ENCODE results near the gene CLEC12A.
"Not testable (repeated sequence)": the region's sequence is repeated elsewhere in the genome, so short reads cannot be mapped to it uniquely, and the experiment has no call there.

The CLEC12A gene

DNA sequence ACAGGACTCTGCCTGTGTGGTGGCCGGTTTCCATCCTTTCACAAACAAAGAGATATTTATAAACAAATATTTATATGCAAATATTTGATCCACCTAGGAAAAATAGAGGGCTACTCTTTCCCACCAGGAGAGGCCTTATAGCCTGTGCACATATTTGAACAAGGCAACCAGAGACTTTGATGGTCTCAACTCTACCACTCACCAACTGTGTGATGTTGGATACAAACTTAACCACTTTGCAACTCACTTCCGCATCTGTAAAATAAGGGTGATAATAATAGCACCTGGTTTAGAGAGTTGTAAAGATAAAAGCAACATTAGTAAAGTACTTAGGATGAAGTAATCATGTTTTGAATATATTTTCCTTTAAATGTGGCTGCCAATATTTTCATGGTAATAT is 1.5 kb upstream of the CLEC12A start:
- no peak for DNase-seq (ENCODE audit: low read depth)

DNA sequence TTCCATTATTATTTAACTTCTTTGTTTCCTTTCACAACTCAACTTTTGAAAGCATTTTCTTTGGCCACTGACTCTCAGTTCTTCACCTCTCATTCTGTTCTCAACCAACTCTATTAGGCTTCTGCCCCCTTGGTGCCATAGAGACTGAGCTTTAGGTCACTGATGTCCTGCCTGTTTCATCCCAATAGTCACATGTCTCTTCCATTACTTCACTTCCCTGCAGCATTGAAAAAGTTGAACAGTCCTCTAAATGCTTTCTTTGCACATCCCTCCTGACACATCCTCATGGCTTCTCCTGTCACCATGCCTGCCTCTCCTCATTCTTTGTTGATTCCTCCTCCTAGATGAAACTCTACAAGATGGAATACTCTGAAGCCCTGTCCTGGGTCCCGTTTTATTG is 2.7 kb downstream of the CLEC12A start:
- DNase-seq (ENCODE audit: low read depth) = no peak

DNA sequence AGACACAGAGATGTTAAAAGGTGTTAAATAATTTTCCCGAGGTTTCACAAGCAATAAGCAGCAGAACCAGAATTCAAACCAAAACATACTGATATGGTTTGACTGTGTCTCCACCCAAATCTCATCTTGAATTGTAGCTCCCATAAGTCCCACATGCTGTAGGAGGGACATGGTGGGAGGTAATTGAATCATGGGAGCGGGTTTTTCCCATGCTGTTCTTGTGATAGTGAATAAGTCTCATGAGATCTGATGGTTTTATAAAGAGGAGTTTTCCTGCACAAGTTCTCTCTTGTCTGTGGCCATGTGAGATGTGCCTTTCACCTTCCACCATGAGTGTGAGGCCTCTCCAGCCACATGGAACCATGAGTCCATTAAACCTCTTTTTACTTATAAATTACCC is 3.5 kb downstream of the CLEC12A start:
- DNase-seq (ENCODE audit: low read depth) = not testable (repeated sequence)

DNA sequence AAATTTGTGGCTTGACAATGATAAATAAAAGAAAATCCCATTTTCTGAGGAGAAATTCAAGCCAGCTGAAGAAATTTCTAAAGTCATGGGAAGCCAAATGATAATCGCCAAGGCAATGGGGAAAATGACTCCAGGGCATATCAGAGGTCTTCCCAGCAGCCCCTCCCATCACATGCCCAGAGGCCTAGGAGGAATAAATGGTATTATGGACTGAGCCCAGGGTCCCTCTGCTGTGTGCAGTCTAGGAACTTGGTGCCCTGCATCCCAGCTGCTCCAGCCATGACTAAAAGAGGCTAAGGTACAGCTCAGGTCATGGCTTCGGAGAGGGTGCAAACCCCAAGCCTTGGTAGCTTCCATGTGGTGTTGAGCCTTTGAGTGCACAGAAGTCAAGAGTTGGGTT is 4.4 kb downstream of the CLEC12A start:
- no peak for DNase-seq (ENCODE audit: low read depth)

DNA sequence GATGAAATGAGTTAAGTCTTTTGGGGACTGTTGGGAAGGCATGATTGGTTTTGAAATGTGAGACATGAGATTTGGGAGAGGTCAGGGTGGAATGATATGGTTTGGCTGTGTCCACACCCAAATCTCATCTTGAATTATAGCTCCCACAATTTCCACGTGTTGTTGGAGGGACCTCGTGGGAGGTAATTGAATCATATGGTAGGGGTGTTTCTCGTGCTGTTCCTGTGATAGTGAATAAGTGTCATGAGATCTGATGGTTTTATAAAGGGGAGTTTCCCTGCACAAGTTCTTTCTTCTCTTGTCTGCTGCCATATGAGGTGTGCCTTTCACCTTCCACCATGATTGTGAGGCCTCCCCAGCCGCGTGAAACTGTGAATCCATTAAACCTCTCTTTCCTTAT is 5.4 kb downstream of the CLEC12A start:
- DNase-seq (ENCODE audit: low read depth) = not testable (repeated sequence)

DNA sequence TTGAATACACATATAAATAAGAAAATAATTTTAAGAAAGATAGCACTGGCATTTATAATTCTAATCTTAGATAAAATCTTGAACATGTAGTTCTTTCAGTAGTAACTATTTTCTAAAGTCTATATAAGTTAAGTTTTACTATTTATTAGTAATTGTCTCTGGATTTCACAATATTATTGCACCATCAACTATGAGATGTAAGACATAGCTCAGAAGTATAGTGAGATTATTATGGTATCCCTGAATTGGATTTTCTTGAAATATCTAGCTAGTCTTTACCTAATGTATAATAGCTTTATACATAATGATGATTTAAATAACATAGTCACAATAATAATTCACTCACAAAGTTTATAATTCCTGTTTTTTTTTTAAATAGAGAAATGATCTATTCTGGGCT is 6.7 kb downstream of the CLEC12A start:
- DNase-seq (ENCODE audit: low read depth) = no peak

DNA sequence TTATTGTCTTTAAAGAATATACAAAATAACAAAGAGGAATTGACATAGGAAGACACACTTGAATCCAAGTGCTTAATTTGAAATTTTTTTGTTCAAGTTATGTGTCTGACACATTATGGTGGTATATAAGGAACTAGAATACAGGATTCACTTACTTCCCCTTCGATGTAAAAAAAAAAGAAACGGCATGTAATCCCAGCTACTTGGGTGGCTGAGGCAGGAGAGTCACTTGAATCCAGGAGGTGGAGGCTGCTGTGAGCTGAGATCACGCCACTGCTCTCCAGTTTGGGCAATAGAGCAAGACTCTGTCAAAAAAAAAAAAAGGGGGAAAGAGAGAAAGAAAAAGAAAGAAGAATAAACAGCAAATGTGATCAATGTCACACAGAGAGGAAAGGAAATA is 8.9 kb downstream of the CLEC12A start:
- no peak for DNase-seq (ENCODE audit: low read depth)

DNA sequence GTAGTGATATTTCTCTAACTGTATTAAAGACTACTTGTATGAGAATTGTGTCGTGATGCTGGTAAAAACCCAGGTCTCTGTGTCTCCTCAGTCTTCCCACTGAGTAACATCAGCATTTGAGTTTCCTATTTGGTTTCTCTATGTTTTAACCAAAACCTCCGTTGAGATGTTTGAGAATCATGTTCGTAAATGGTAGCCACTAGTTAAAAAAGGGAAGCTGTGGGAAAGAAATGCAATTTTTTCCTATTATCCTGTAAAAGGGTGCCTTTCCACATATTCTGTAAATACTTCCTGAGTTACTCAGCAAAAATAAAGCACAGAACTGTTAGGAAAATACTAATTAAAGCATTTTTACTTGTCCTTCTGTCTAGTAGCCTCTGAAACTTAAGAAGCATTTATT is 20.7 kb downstream of the CLEC12A start:
- no peak for DNase-seq (ENCODE audit: low read depth)

DNA sequence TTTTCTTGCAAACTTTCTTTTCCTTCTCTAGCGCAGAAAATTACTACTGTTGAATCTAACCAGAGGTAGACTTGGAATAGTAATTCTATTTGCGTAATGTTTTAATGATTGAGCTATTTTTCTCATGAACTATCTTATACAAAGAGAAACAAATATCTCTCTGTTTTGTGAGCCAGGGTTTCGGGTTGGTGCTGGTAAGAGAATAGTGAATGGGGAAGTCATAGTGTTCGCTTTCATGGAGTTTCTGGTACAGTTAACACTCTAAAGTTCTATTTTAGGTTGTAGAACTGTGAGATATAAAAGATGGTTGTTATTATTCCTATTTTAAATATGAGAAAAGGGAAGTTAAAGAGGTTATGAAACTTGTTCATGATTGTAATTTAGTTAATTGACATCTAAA is 21.1 kb downstream of the CLEC12A start:
- no peak for DNase-seq (ENCODE audit: low read depth)

DNA sequence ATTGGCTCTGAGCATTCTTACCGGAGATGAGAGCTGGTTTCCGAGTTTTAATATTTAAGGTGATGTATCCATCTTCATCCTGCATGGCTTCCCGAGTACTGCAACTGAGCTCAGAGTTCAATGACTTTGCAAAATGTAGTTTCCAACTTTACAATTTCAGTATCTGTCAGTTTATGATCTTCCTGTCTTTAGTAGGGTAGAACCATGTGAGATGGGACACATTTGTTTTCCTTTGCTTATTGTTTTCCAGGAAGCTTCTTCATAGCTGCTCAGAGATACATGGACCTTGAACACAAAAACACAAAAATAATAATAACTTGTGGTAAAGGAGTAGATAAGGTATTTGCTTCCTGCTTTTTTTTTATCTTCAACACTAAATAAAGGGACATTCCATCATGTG is 27.8 kb downstream of the CLEC12A start, which contains the start of gene CLEC1B:
Gene CLEC1B, minus strand, starts transcription at position 106 of the 400 bp plus-strand sequence. Its CDS starts 21 bp downstream, at position 85.
- DNase-seq (ENCODE audit: low read depth) = no peak

DNA sequence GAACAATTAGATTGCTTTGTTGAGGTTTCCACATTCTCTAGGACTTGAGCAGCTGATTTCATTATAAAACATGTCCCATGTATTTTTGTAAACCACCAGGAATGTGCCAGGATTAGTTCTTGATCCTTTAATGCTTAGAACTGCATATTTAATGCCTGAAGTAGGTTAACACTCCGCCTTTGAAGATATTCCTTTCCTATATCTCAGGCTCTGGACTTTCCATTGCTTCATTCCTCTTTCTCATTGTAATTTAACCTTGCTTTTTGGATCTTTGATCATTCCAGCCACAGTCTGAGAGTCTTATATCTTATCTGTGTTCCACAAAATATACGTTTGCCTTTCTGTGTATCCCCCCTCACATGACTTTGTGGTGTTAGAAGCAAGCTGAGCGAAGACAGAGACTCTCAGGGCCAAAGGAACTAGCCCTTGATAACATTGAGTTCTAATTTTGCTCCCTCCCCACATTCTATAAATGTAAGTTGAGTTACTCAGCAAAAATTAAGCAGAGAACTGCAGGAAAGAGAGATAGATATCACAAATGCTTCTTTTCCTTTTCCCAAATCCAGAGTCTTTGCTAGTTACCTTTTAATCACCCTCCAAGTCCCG is 30.1 kb downstream of the CLEC12A start:
- no peak for DNase-seq (ENCODE audit: low read depth)

DNA sequence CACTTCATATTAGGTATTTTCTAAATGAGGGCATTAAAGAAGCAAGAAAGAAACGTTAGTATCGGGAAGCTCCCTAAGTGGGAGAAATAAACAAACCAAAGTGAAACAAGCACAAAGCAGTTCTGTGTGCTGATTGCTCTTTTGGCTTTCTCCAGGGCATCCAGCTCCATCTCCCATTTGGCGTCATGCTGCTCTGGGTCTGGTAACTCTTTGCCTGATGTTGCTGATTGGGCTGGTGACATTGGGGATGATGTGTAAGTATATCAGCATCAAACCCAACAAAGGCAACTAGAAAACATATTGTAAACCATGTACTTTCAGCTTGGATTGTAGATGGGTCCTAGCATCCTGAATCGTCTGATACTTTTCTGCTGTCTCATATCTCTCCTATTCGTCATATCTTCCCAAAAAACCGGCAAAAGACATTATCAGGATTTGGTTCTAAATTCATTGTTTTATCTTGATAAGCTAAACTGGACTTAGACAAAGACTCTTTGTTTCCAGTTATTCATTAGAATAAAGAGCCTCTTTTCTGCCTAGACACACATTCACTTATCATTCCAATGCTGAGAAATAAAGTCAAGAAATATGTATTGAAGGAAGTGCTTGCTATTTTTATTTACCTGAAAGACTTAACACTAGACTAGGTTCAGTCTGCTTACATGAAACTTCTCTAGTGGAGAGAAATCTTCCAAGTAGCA is 41.6 kb downstream of the CLEC12A start:
- DNase-seq (ENCODE audit: low read depth) = no peak

DNA sequence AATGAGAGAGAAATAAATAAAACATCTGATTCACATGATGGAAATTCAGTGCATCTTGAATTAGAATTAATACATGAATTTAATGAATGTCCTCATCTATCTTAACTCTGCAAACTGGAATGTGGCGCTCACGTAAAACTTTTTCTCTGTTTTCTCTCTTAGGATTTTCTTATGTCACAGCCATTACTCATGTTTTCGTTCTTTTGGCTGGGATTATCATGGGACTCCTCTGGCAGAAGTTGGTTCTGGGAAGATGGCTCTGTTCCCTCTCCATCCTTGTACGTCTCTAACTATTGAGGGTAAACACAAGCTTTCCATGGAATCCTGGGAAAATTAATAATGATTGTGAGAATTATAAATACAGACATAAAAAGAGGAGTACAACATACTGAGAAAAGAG is 44.2 kb downstream of the CLEC12A start:
- DNase-seq (ENCODE audit: low read depth) = no peak

DNA sequence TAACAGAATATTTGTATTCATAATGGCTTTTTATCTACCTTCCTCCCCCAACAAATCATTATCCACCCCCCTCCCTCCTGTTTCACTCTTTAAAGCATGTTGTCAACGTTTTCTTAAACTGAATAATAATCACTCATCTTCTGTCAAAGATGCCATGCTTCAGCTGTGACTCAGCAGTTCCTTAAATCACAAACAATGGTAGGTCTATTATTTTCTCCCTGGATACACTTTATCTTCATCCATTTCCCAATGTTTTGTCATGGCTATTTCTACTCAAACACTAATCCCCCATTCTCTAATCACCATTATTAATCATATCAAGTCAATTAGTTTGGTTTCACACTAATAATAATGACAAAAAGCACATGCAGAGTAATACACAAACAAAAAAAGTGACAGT is 45.7 kb downstream of the CLEC12A start:
- DNase-seq (ENCODE audit: low read depth) = no peak

DNA sequence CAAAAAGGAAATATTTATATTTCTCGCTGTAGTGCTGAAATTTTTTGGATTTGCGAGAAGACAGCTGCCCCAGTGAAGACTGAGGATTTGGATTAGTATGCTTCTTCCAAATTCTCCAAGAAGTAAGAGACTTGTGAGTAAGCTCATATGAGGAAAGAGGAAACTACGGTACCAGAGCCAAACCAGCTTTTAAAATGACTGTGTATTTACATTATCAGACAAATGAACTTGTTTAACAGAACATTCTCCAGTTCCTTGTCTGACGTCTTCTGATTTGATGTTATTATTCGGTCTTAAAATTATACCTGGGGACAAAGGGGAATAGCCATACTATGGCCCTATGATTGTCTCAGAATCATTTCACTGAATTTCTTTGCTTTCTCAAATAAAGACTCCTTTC is 47.2 kb downstream of the CLEC12A start:
- no peak for DNase-seq (ENCODE audit: low read depth)

DNA sequence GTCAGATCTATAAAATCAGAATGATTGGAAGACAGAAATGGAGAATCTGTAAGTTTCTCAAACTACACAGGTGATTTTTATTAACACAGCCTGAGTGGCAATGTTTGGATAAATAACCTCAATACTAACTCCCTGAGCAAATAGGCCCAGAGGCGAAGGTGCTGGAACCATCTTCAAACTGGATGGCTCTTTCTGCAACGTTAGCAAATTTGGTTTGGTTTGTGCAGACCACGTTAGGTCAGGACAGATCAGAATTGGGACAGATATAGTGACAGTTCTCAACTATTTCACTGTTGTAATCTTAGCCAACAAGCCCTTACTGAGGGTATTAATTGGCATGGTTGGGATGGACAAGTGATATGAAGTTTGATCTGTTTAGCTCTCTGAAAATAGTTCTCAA is 50.1 kb downstream of the CLEC12A start:
- DNase-seq (ENCODE audit: low read depth) = no peak

DNA sequence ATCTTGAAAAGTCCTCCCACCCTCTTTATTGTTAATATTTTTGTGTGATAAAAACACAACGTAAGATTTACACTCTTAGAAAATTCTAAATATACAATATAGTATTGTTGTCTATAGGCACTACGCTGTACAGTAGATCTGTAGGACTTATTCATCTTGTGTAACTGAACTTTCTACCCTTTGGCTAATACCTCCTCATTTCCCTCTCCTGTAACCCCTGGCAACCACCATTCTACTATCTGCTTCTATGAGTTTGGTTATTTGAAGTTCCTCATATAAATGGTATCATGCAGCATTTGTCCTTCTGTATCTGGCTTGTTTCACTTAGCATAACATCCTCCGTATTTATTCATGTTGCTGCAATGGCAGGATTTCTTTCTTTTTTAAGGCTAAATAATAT is 54.0 kb downstream of the CLEC12A start:
- DNase-seq (ENCODE audit: low read depth) = no peak

DNA sequence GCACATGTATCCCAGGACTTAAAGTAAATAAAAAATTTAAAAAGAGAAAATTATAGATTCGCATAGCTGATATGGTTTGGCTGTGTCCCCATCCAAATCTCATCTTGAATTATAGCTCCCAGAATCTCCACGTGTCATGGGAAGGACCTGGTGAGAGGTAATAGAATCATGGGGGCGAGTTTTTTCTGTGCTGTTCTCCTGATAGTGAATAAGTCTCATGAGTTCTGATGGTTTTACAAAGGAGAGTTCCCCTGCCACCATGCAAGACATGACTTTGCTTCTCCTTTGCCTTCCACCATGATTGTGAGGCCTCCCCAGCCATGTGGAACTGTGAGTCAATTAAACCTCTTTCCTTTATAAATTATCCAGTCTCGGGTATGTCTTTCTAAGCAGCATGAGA is 55.5 kb downstream of the CLEC12A start:
- DNase-seq (ENCODE audit: low read depth) = not testable (repeated sequence)

DNA sequence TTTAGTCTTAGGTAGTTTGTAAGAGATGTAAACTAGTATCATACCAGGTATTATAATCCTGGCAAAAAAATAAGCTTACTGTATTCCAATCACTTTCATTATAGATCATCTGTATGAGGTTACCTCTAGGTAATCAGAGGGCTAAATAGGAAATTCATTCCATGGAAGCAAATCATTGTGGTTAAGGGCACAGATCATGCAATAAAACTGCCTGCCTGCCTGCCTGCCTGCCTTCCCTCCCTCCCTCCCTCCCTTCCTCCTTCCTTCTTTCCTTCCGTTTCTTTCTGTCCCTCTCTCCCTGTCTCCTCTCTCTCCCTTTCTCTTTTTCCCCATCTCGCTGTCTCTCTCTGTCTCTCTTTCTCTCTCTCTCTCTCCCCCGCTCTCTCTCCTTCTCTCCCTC is 56.1 kb downstream of the CLEC12A start:
- DNase-seq (ENCODE audit: low read depth) = no peak

DNA sequence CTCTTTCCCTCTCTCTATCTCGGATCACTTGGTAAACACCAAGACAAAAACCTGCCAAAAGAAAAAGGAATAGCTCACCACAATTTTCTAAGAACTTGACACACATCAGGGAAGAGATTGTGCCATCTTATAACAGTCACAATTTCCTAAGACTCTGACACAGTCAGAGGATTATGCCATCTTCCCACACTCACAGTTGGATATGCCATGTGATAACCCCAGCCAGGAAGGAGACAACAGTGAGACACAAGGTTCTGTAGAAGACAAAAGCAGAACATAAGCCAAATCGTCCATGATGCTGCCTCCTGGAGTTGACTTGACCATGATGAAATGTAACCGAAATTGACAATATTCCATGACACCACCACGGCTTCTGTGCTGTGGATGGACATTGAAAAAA is 56.5 kb downstream of the CLEC12A start:
- DNase-seq (ENCODE audit: low read depth) = peak; percentile 43

DNA sequence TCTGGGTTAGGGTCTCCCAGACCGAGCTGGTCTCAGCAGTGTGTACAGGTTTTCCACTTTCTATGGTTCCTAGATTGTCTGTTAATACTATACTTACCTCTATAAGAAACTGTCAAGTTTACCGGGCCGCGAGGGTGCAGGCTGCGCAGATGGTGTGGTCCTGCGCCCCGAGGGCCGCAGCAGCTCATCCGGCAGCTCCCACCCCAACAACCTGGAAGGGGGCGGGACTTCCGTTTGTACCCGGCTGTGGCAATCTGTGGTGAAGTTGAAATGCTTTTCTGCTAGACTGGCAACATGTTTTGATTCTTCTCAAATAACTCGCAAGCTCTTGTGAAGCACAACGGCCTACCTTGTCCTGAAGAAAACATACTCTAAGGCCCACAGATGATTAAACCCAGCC is 59.2 kb downstream of the CLEC12A start, which contains the start of gene CLEC9A:
Gene CLEC9A, plus strand, starts transcription at position 237 of the 400 bp plus-strand sequence. CDS start 22,006 bp downstream, outside the sequence.
- no peak for DNase-seq (ENCODE audit: low read depth)

DNA sequence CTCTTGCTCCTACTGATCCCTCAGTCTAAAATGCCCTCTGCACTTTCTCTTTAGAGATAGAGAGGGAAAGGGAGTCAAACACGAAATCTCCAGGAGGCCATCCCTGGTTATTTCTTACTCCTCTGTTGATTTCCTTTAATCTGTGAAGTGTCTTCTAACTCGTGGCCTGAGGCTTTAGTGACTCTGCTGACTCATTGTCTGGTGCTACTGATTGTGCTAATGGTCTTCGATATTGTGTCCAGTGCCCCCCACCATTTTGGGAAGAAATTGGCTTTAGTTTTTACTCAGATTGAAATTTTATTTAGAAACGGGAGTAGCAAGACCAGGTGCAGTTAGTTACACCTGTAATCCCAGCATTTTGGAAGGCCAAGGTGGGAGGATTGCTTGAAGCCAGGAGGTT is 60.1 kb downstream of the CLEC12A start:
- no peak for DNase-seq (ENCODE audit: low read depth)

DNA sequence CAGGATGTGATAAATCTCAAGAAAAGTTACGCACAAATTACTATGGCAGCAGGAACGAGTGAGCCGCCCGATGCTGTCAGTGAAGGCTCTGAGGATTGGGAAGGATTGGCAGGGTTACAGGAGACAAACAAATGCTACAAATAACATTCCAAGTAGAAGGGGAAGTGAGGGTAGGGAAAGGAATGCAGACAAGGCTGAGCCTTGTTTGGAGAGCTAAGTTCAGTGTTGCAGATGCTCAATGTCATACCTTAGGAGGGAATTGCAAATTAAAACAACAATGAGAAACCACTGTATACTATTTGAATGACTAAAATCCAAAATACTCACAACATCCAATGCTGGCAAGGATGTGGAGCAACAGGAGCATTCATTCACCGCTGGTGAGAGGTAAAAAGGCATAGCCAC is 60.6 kb downstream of the CLEC12A start:
- peak; percentile 91 for DNase-seq (ENCODE audit: low read depth)

Data from GM04504 (cell line).